ENCODE measurements around the gene HMGCS1.

DNA sequence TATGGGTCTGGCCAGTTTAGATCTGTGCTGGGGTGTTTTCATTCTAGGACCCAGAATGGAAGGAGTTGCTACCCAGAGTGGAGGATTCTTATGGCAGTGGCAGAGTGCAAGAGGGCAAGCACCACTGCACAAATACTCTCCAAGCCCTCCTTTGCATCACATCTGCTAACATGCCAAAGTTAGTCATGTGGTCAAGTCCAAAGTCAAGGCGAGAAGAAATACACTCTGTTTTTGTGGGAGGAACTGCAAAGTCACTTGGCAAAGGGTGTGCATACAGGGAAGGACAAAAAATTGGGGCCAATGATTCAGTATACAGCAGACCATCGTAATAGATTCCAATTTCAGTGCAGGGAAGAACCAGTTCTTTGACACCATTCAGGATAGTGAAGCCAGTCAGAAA is 43.9 kb upstream of the HMGCS1 start:
- TF ChIP-seq CTCF (IDR thresholded peaks at IDR 0.05) (no peak), POLR2A (IDR thresholded peaks at IDR 0.05) (no peak)
